Endothelial cell of umbilical vein (primary cell): ENCODE data around the gene CARD9. TPM values are rescaled to one million over a fixed set of nuclear protein-coding genes. Genes with fewer than 3 reads are reported as not detected.

Experiments
- BruUV-seq: library from RNA; stranded (reverse); fragments of 400-500 nt; replicated peaks from 2 replicates; lab custom pipeline; 2021; lab: Mats Ljungman, UMichigan
- CTCF ChIA-PET: fragments of 300-600, 350-600 bp; sonication (Branson Sonifier 250); formaldehyde crosslinking; loops from one replicate; lab custom pipeline; 2021; ENCODE audit warnings: antibody characterized with exemption, inconsistent platforms; lab: Charles Lee
- POLR2A ChIA-PET: fragments of 300-600, 350-600 bp; sonication (Branson Sonifier 250); formaldehyde crosslinking; loops from one replicate; lab custom pipeline; 2021; ENCODE audit warnings: antibody characterized with exemption, inconsistent platforms; lab: Charles Lee
- DNase-seq: peaks from one replicate; pipeline ENCODE4 v3.0.0-alpha.2; 2011; ENCODE audit warnings: low read depth, low spot score
- FAIRE-seq: peaks from 2 replicates; lab custom pipeline; 2011; peaks lifted over from hg19 to GRCh38; lab: Jason Lieb, UNC
- H2AFZ ChIP-seq: 2 replicates; pipeline ENCODE4 v1.6.0; 2012; ENCODE audit warnings: low read depth, low read length, control low read depth, inconsistent platforms
- H3K27ac ChIP-seq: 2 replicates; pipeline ENCODE4 v1.5.1; 2011; ENCODE audit warnings: low read depth, mild to moderate bottlenecking, control low read depth, low read length, moderate library complexity; ENCODE audit not compliant: insufficient read depth
- H3K27me3 ChIP-seq, 2 experiments: 2 replicates each; pipeline versions ENCODE4 v1.6.0 to v1.6.1; 2011; ENCODE audit warnings: low read length in 2 of 2, mixed read lengths in 1 of 2; ENCODE audit not compliant: control insufficient read depth in 2 of 2, insufficient read depth in 2 of 2
- H3K36me3 ChIP-seq, 2 experiments: 2 replicates in 1 of 2; 3 replicates in 1 of 2; pipeline ENCODE4 v1.5.1; 2011; ENCODE audit warnings: low read length in 2 of 2, mild to moderate bottlenecking in 1 of 2, moderate library complexity in 1 of 2; ENCODE audit not compliant: control insufficient read depth in 2 of 2, insufficient read depth in 2 of 2; ENCODE audit errors: extremely low read depth in 1 of 2
- H3K4me1 ChIP-seq: 3 replicates; pipeline ENCODE4 v1.5.1; 2011; ENCODE audit warnings: mild to moderate bottlenecking, low read length; ENCODE audit not compliant: control insufficient read depth, insufficient read depth; ENCODE audit errors: extremely low read depth
- H3K4me2 ChIP-seq: 2 replicates; pipeline ENCODE4 v1.6.1; 2011; ENCODE audit warnings: low read length, control low read depth, mixed read lengths; ENCODE audit not compliant: insufficient read depth
- H3K4me3 ChIP-seq, 3 experiments: fragments of 200-600 bp in 1 of 3; sonication (generic), shearing (Covaris generic) in 1 of 3; replicated peaks in 1 of 3; 2 replicates each; pipeline ENCODE4 v1.5.1; 2011 to 2016; ENCODE audit warnings: control low read depth in 3 of 3, low read length in 3 of 3, mild to moderate bottlenecking in 2 of 3, inconsistent platforms in 1 of 3, low read depth in 1 of 3, moderate library complexity in 1 of 3; ENCODE audit not compliant: insufficient read depth in 1 of 3
- H3K79me2 ChIP-seq: 2 replicates; pipeline ENCODE4 v1.6.0; 2012; ENCODE audit warnings: low read length, inconsistent platforms; ENCODE audit not compliant: control insufficient read depth, insufficient read depth
- H3K9ac ChIP-seq: replicated peaks from 2 replicates; pipeline ENCODE3; 2011; ENCODE audit warnings: low read length, control low read depth; ENCODE audit not compliant: insufficient read depth; ENCODE audit errors: extremely low read depth
- H3K9me1 ChIP-seq: replicated peaks from 3 replicates; pipeline ENCODE4 v1.6.0; 2011; ENCODE audit warnings: mild to moderate bottlenecking, low read length; ENCODE audit not compliant: control insufficient read depth, insufficient read depth; ENCODE audit errors: extremely low read depth
- H3K9me3 ChIP-seq: replicated peaks from 2 replicates; pipeline ENCODE4 v1.5.1; 2012; ENCODE audit warnings: low read length, inconsistent platforms; ENCODE audit not compliant: control insufficient read depth, insufficient read depth
- H4K20me1 ChIP-seq: replicated peaks from 2 replicates; pipeline ENCODE3; 2011; ENCODE audit warnings: mild to moderate bottlenecking, low read length; ENCODE audit not compliant: control insufficient read depth, insufficient read depth; ENCODE audit errors: extremely low read depth
- EZH2 ChIP-seq: IDR thresholded peaks from 2 replicates; pipeline ENCODE4 v1.6.1; 2012; ENCODE audit warnings: borderline replicate concordance, low read depth, mild to moderate bottlenecking, moderate library complexity, low read length, inconsistent platforms; ENCODE audit not compliant: severe bottlenecking
- FOS ChIP-seq: IDR thresholded peaks from 2 replicates; pipeline ENCODE4 v1.6.1; 2011; ENCODE audit warnings: mild to moderate bottlenecking, low read length, moderate library complexity, borderline replicate concordance; ENCODE audit not compliant: insufficient read depth
- GATA2 ChIP-seq: IDR thresholded peaks from 2 replicates; pipeline ENCODE4 v1.7.0; 2011; ENCODE audit warnings: low read depth, mild to moderate bottlenecking, moderate library complexity, mixed read lengths, low read length; ENCODE audit not compliant: insufficient read length, insufficient read depth
- JUN ChIP-seq: IDR thresholded peaks from 2 replicates; pipeline ENCODE4 v1.6.1; 2011; ENCODE audit warnings: borderline replicate concordance, low read depth; ENCODE audit not compliant: insufficient read length, insufficient read depth
- MYC ChIP-seq: IDR thresholded peaks from one replicate; pipeline ENCODE4 v1.6.1; 2011; ENCODE audit warnings: mild to moderate bottlenecking, low read depth, low read length
- POLR2A ChIP-seq: IDR thresholded peaks from 2 replicates; pipeline ENCODE4 v1.6.1; 2012; ENCODE audit warnings: low read depth, mild to moderate bottlenecking, control low read depth, low read length
- POLR2AphosphoS5 ChIP-seq: IDR thresholded peaks from 2 replicates; pipeline ENCODE4 v1.6.1; 2012; ENCODE audit warnings: low read depth, mild to moderate bottlenecking, control low read depth, low read length, moderate library complexity; ENCODE audit not compliant: insufficient read depth
- dilution Hi-C: fragments of 300-500 bp; cut with MboI; formaldehyde crosslinking; loops from one replicate; pipeline ENCODE4 v1.15.0; 2019; ENCODE audit warnings: low sequenced_read_pairs; ENCODE audit not compliant: extremely low pct_ligation_motif_present
- intact Hi-C: fragments of 100-400 bp; cut with micrococcal nuclease; formaldehyde crosslinking; loops from one replicate; pipeline ENCODE4 v1.10.0; 2022
- polyA plus RNA-seq, 4 experiments: library from polyadenylated mRNA; depleted of rRNA in 3 of 4; stranded (reverse) in 3 of 4; unstranded in 1 of 4; fragments of >200 nt; gene quantifications; 2 replicates each; pipeline versions ENCODE4 v1.2.1 to v1.2.3, GENCODE V29; 2011 to 2012; ENCODE audit warnings: missing spikeins in 1 of 4
- total RNA-seq: library from RNA; stranded (reverse); gene quantifications from 2 replicates; pipeline ENCODE4 v1.2.3, GENCODE V29; 2021

The CARD9 gene
- total and polyA plus RNA-seq, 2 donors (not counting 3 experiments of a cell fraction or from before 2014, with no cell fraction given): 0.22 to 0.71 TPM

GRCh38 chr9:136395020-136395340, 21.5 kb upstream of the CARD9 start:
- Histone ChIP-seq H3K79me2 (peaks cover 22% of the 10 kb centered on the region), H2AFZ (no peak overlapping the region), H3K9me1 (no peaks in the 10 kb centered on the region), H3K4me1 (peaks cover 6% of the 10 kb centered on the region), H3K27me3 (no peaks in the 10 kb centered on the region), H3K9ac (no peak overlapping the region), H3K27ac (no peak overlapping the region), H4K20me1 (no peaks in the 10 kb centered on the region), H3K4me2 (no peak overlapping the region), H3K9me3 (no peaks in the 10 kb centered on the region), H3K36me3 (peaks cover 7 to 61% of the 10 kb centered on the region in 2 experiments), H3K4me3 (no peak overlapping the region)
- TF ChIP-seq EZH2 (no peak), POLR2AphosphoS5 (no peak), JUN (no peak), FOS (no peak), MYC (no peak), POLR2A (no peak)
- POLR2A ChIA-PET: no interaction called here
- dilution Hi-C loops (no loop called here), intact Hi-C loops (no loop called here)
- FAIRE-seq (no peak), DNase-seq (no peak)
- no TSS peak for BruUV-seq
- CTCF ChIA-PET: no interaction called here

GRCh38 chr9:136394312-136395019, 21.0 kb upstream of the CARD9 start:
- intact Hi-C loops (no loop called here), dilution Hi-C loops (no loop called here)
- no peak overlapping the region for H2AFZ ChIP-seq
- no TSS peak for BruUV-seq
- TF ChIP-seq MYC (no peak), EZH2 (no peak), GATA2 (no peak), FOS (no peak)
- H3K9me1 ChIP-seq: no peaks in the 10 kb centered on the region
- FAIRE-seq: no peak
- peaks cover 17% of the 10 kb centered on the region for H3K79me2 ChIP-seq
- H3K4me1 ChIP-seq: peaks cover 6% of the 10 kb centered on the region
- ChIA-PET POLR2A (no interaction called here), CTCF (no interaction called here)
- no peak overlapping the region for H3K4me2 ChIP-seq
- H3K36me3 ChIP-seq: peaks cover 9 to 67% of the 10 kb centered on the region in 2 experiments
- H3K9ac ChIP-seq: no peak overlapping the region
- DNase-seq: no peak
- H3K4me3 ChIP-seq: no peak overlapping the region
- H4K20me1 ChIP-seq: no peaks in the 10 kb centered on the region
- H3K9me3 ChIP-seq: no peaks in the 10 kb centered on the region
- H3K27ac ChIP-seq: no peak overlapping the region
- no peaks in the 10 kb centered on the region for H3K27me3 ChIP-seq
